ENCODE measurements around the gene MARCHF9. TPM values are rescaled to one million over a fixed set of nuclear protein-coding genes. Genes with fewer than 3 reads are reported as not detected.

MARCHF9 gene
- total RNA-seq, 3 donors from 2014 or later (not counting 1 experiment from before 2014, with no cell fraction given): 25.4 to 28.4 (median 26.0) TPM

- Mint-ChIP-seq H3K27ac (peak overlapping the region; percentile 90 to 97), H3K4me3 (peak overlapping the region; percentile 99), H3K27me3 (ENCODE audit: low read depth in 2 of 2) (no peaks in the 10 kb centered on the region), H3K4me1 (peaks cover 33 to 34% of the 10 kb centered on the region in 2 donors), H3K9me3 (no peaks in the 10 kb centered on the region), H3K36me3 (peaks cover 10% of the 10 kb centered on the region)
- WGBS (ENCODE audit: insufficient coverage): 74% methylated on average over 2 of the region's 2 CpGs
- intact Hi-C loops (cut with micrococcal nuclease): loop anchor here (1.0 to 5.0 kb wide), 4 partner anchors 26 to 124 kb away; partner anchors contain the start of genes CDK4 and CTDSP2
- no peak for TF ChIP-seq CTCF (IDR thresholded peaks at IDR 0.05)
- Histone ChIP-seq H3K27ac (ENCODE audit: low read length) (peak overlapping the region; percentile 16), H3K27me3 (ENCODE audit: control insufficient read depth, insufficient read depth, low read length) (no peaks in the 10 kb centered on the region), H3K4me3 (ENCODE audit: low read length) (no peak overlapping the region), H3K36me3 (ENCODE audit: control insufficient read depth, insufficient read depth, low read length) (peaks cover 16% of the 10 kb centered on the region), H3K4me1 (ENCODE audit: control insufficient read depth, insufficient read depth, low read length) (peaks cover 36% of the 10 kb centered on the region), H3K9me3 (ENCODE audit: control insufficient read depth, insufficient read depth, low read length) (no peaks in the 10 kb centered on the region)
- DNase-seq: peak in 1 of 2 donors; percentile 25
- no peak for ATAC-seq
Measured at GRCh38 chr12:57781801-57782200, 26.9 kb downstream of the MARCHF9 start.

GRCh38 chr12:57782243-57782607, 27.3 kb downstream of the MARCHF9 start:
- ATAC-seq: no peak
- peaks cover 33 to 34% of the 10 kb centered on the region in 2 donors for H3K4me1 Mint-ChIP-seq
- TF ChIP-seq CTCF (IDR thresholded peaks at IDR 0.05): no peak
- H3K9me3 ChIP-seq (ENCODE audit: control insufficient read depth, insufficient read depth, low read length): no peaks in the 10 kb centered on the region
- H3K27ac Mint-ChIP-seq: peak overlapping the region; percentile 90 to 97
- H3K36me3 Mint-ChIP-seq: peaks cover 11% of the 10 kb centered on the region
- H3K4me3 Mint-ChIP-seq: peak overlapping the region; percentile 99
- H3K4me3 ChIP-seq (ENCODE audit: low read length): peak overlapping the region; percentile 86
- no peaks in the 10 kb centered on the region for H3K9me3 Mint-ChIP-seq
- no peaks in the 10 kb centered on the region for H3K27me3 Mint-ChIP-seq (ENCODE audit: low read depth in 2 of 2)
- H3K4me1 ChIP-seq (ENCODE audit: control insufficient read depth, insufficient read depth, low read length): peaks cover 36% of the 10 kb centered on the region
- intact Hi-C loops (cut with micrococcal nuclease): loop anchor here (1.0 to 5.0 kb wide), 4 partner anchors 26 to 123 kb away; partner anchors contain the start of genes CDK4 and CTDSP2
- peak overlapping the region; percentile 16 for H3K27ac ChIP-seq (ENCODE audit: low read length)
- H3K27me3 ChIP-seq (ENCODE audit: control insufficient read depth, insufficient read depth, low read length): no peaks in the 10 kb centered on the region
- 13% methylated on average over 3 of the region's 4 CpGs for WGBS (ENCODE audit: insufficient coverage)
- no peak for DNase-seq
- peaks cover 20% of the 10 kb centered on the region for H3K36me3 ChIP-seq (ENCODE audit: control insufficient read depth, insufficient read depth, low read length)

- peaks cover 33 to 34% of the 10 kb centered on the region in 2 donors for H3K4me1 Mint-ChIP-seq
- Histone ChIP-seq H3K4me3 (ENCODE audit: low read length) (peak within 1 kb of the TSS; percentile 86), H3K9me3 (ENCODE audit: control insufficient read depth, insufficient read depth, low read length) (no peaks in the 10 kb centered on the region), H3K36me3 (ENCODE audit: control insufficient read depth, insufficient read depth, low read length) (peaks cover 26% of the 10 kb centered on the region), H3K4me1 (ENCODE audit: control insufficient read depth, insufficient read depth, low read length) (peaks cover 36% of the 10 kb centered on the region), H3K27me3 (ENCODE audit: control insufficient read depth, insufficient read depth, low read length) (no peaks in the 10 kb centered on the region), H3K27ac (ENCODE audit: low read length) (peak within 1 kb of the TSS; percentile 57)
- WGBS (ENCODE audit: insufficient coverage): 1% methylated on average over 45 of the region's 45 CpGs
- ATAC-seq (peak; percentile 94 to 97 (median 97)), DNase-seq (peak; percentile 98 to 99)
- TF ChIP-seq CTCF (IDR thresholded peaks at IDR 0.05): peak; percentile 93
- intact Hi-C loops (cut with micrococcal nuclease): loop anchor here (1.0 to 5.0 kb wide), 4 partner anchors 27 to 122 kb away; partner anchors contain the start of genes CDK4 and CTDSP2
- peak within 1 kb of the TSS; percentile 99 for H3K4me3 Mint-ChIP-seq
- H3K9me3 Mint-ChIP-seq: no peaks in the 10 kb centered on the region
- peak within 1 kb of the TSS; percentile 90 to 97 for H3K27ac Mint-ChIP-seq
- H3K27me3 Mint-ChIP-seq (ENCODE audit: low read depth in 2 of 2): no peaks in the 10 kb centered on the region
- H3K36me3 Mint-ChIP-seq: peaks cover 11% of the 10 kb centered on the region
Measured at GRCh38 chr12:57782608-57783465, 27.9 kb downstream of the MARCHF9 start, which contains the start of gene TSFM. TSFM (plus strand) TSS chr12:57782787; CDS start chr12:57782802, 15 bp downstream.
